Bronchial epithelial cell (primary cell): ENCODE results near the gene ECT2. TPM values are rescaled to one million over a fixed set of nuclear protein-coding genes. Genes with fewer than 3 reads are reported as not detected.
A peak's percentile ranks its signal among the peaks of the same experiment; 100 is the strongest.
"Not testable (repeated sequence)": the region's sequence is repeated elsewhere in the genome, so short reads cannot be mapped to it uniquely, and the experiment has no call there.

Experiments used
- DNase-seq: peaks from one replicate; pipeline ENCODE4 v3.0.0-alpha.2; 2010; ENCODE audit warnings: low read depth
- FAIRE-seq: peaks from 2 replicates; lab custom pipeline; 2011; peaks lifted over from hg19 to GRCh38; lab: Jason Lieb, UNC
- H3K27me3 ChIP-seq: 2 replicates; pipeline ENCODE4 v1.5.1; 2011; ENCODE audit warnings: low read length; ENCODE audit not compliant: control insufficient read depth, insufficient read depth
- H3K36me3 ChIP-seq: 2 replicates; pipeline ENCODE4 v1.5.1; 2011; ENCODE audit warnings: low read length; ENCODE audit not compliant: control insufficient read depth, insufficient read depth
- H3K4me3 ChIP-seq: 2 replicates; pipeline ENCODE4 v1.5.1; 2011; ENCODE audit warnings: mild to moderate bottlenecking, low read depth, low read length, control low read depth
- CTCF ChIP-seq: IDR thresholded peaks from 2 replicates; pipeline ENCODE4 v1.5.1; 2011; ENCODE audit warnings: mild to moderate bottlenecking, moderate library complexity, low read length, control low read depth, inconsistent platforms; ENCODE audit not compliant: insufficient read depth, severe bottlenecking
- total RNA-seq: library from RNA; depleted of rRNA; stranded (reverse); fragments of >200 nt; gene quantifications from 2 replicates; pipeline ENCODE4 v1.2.1, GENCODE V29; 2014

ECT2 gene
- total RNA-seq, result 9.0 and 11.4 TPM in 2 replicates

GRCh38 chr3:172750368-172751174 is at the start of gene ECT2:
Gene ECT2 (plus strand): TSS chr3:172750726. CDS start chr3:172754531, 3,805 bp downstream.
- peak; percentile 99 for DNase-seq
- H3K4me3 ChIP-seq, result peak within 1 kb of the TSS; percentile 92

GRCh38 chr3:172700936-172701455 is 49.5 kb upstream of the ECT2 start:
- FAIRE-seq, result no peak

More at GRCh38 chr3:172750368-172751174, at the start of gene ECT2:
- TF ChIP-seq CTCF, result peak; percentile 83
- Histone ChIP-seq H3K36me3 (no peaks in the 10 kb centered on the region), H3K27me3 (no peaks in the 10 kb centered on the region)
- peak; percentile 92 for FAIRE-seq

GRCh38 chr3:172701751-172702150 is 48.8 kb upstream of the ECT2 start:
- no peak for FAIRE-seq
- no peak for DNase-seq

More at GRCh38 chr3:172700936-172701455, 49.5 kb upstream of the ECT2 start:
- no peaks in the 10 kb centered on the region for H3K27me3 ChIP-seq
- no peak for TF ChIP-seq CTCF
- no peaks in the 10 kb centered on the region for H3K36me3 ChIP-seq
- no peak overlapping the region for H3K4me3 ChIP-seq
- DNase-seq, result no peak

GRCh38 chr3:172702256-172702655 is 48.3 kb upstream of the ECT2 start:
- Histone ChIP-seq H3K4me3 (no peak overlapping the region), H3K36me3 (no peaks in the 10 kb centered on the region), H3K27me3 (no peaks in the 10 kb centered on the region)
- no peak for TF ChIP-seq CTCF
- FAIRE-seq (no peak), DNase-seq (no peak)

More at GRCh38 chr3:172701751-172702150, 48.8 kb upstream of the ECT2 start:
- H3K4me3 ChIP-seq, result no peak overlapping the region
- H3K27me3 ChIP-seq, result no peaks in the 10 kb centered on the region
- no peak for TF ChIP-seq CTCF
- H3K36me3 ChIP-seq, result no peaks in the 10 kb centered on the region

- H3K27me3 ChIP-seq, H3K36me3 ChIP-seq, DNase-seq, H3K4me3 ChIP-seq, FAIRE-seq: not testable (repeated sequence)
These were observed 47.8 kb upstream of the ECT2 start for GRCh38 chr3:172702731-172703130.

- no peaks in the 10 kb centered on the region for H3K27me3 ChIP-seq
- no peaks in the 10 kb centered on the region for H3K36me3 ChIP-seq
- no peak for TF ChIP-seq CTCF
- DNase-seq, result no peak
- FAIRE-seq, result no peak
- H3K4me3 ChIP-seq, result no peak overlapping the region
These were observed 46.5 kb upstream of the ECT2 start for GRCh38 chr3:172704001-172704400.
